Stimulated activated effector memory CD8-positive, alpha-beta T cell treated with anti-CD3 and anti-CD28 coated beads, Interleukin-12 subunit alpha, Interleukin-12 subunit beta, amount 100 ng/mL, for 72 hours (primary cell): ENCODE results near the gene ZC2HC1B.

Source experiments
- ATAC-seq: fragments of 150-1000 bp; cut with Tn5 transposase; 2 replicates; pipeline ENCODE4 v1.10.0; 2021
- DNase-seq, 2 donors: peaks; one replicate each; pipeline ENCODE4 v3.0.0; 2021 to 2022; ENCODE audit warnings: low spot score in 2 of 2
- H3K27ac Mint-ChIP-seq: one replicate; pipeline ENCODE4 v1.8.0; 2022; ENCODE audit warnings: mild to moderate bottlenecking, mixed read lengths
- H3K36me3 Mint-ChIP-seq: one replicate; pipeline ENCODE4 v1.8.0; 2022; ENCODE audit warnings: mild to moderate bottlenecking, mixed read lengths
- H3K4me1 Mint-ChIP-seq: one replicate; pipeline ENCODE4 v1.8.0; 2022; ENCODE audit warnings: mixed read lengths
- H3K4me3 Mint-ChIP-seq: one replicate; pipeline ENCODE4 v1.8.0; 2022; ENCODE audit warnings: mild to moderate bottlenecking, mixed read lengths
- H3K9me3 Mint-ChIP-seq: one replicate; pipeline ENCODE4 v1.8.0; 2022; ENCODE audit warnings: mixed read lengths

ZC2HC1B gene

DNA sequence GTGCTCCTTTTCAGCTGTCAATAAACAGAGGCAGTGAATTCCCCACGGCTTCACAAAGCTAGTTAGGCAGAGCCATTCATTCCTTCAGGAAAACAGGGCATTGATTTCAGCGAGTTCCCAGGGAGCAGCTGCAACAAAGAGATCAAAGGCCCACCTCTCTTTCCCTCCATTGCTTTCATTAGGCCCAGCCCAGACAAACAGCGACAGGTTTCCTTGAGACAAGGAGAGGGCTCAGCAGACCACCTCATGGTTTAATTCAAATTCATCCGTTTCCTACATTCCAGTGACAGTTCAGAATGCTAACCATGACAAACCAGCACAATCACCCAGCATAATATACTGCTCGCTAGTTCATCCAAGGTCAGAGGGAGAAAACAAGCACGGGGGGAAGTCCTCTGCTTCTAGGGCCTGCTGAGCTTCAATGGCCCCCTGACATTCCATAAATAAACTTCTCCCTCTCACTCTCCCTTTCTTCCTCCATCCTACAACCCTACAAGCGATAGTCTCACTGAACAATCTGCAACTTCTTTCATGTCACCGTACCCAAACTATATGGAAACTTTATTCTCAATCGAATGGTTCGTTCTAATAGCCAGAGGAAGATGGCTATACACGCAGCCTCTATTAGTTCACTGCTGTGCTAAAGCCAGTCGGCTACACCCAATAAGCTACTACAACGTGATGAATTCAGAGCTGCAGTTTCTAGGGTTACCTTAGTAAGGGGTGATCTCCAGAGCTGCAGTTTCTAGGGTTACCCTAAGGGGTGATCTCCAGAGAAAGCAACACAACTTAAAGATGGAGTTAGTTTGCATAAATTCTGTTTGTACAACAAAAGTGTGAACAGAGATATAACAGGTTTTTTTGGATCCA is 109.1 kb downstream of the ZC2HC1B start:
- DNase-seq (no peak), ATAC-seq (no peak)
- no peaks in the 10 kb centered on the region for H3K4me1 Mint-ChIP-seq
- no peaks in the 10 kb centered on the region for H3K36me3 Mint-ChIP-seq
- H3K4me3 Mint-ChIP-seq, result no peak overlapping the region
- H3K27ac Mint-ChIP-seq, result no peak overlapping the region
- no peaks in the 10 kb centered on the region for H3K9me3 Mint-ChIP-seq

DNA sequence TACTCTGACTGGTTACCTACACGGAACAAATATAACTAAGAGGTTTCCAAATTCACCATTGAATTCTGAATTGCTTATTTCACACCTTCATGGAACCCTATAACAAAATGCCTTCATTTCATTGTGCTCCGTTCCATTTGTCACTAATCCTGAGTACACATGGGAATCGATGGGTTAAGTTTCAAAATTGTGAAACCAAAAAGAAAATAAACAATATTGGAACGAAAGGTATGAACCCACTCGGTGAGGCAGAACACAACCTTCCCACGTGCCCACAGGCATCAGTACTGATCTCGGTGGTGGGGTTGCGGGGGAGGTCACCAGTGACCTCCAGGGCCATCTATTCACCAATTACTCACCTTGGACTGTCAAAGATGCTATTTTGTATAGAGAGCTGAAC is 109.8 kb downstream of the ZC2HC1B start:
- DNase-seq (no peak), ATAC-seq (no peak)
- no peaks in the 10 kb centered on the region for H3K4me1 Mint-ChIP-seq
- no peaks in the 10 kb centered on the region for H3K36me3 Mint-ChIP-seq
- H3K27ac Mint-ChIP-seq, result no peak overlapping the region
- H3K9me3 Mint-ChIP-seq, result no peaks in the 10 kb centered on the region
- no peak overlapping the region for H3K4me3 Mint-ChIP-seq

DNA sequence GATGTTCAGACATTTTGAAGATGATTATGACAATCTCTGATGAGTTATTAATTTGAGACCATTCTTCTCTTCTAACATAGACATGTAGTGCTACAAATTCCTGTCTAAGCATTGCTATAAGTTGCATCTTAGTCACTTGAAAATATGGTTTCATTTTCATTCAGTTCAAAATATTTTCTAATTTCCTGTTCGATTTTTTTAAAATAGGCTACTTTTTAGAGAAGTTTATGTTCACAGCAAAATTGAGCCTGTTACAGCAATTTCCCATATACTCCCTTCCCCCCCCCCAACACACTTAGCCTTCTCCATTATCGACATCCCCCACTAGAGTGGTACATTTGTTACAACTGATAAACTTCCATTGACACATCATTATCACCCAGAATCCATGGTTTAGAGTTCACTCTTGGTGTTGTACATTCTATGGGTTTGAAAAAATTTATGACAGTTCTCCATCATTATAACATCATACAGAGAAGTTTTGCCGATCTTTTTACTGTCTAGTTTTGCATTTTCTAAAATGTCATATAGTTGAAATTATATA is 112.6 kb downstream of the ZC2HC1B start:
- no peak overlapping the region for H3K27ac Mint-ChIP-seq
- DNase-seq, result no peak
- H3K9me3 Mint-ChIP-seq, result no peaks in the 10 kb centered on the region
- H3K36me3 Mint-ChIP-seq, result no peaks in the 10 kb centered on the region
- no peaks in the 10 kb centered on the region for H3K4me1 Mint-ChIP-seq
- no peak for ATAC-seq
- no peak overlapping the region for H3K4me3 Mint-ChIP-seq

DNA sequence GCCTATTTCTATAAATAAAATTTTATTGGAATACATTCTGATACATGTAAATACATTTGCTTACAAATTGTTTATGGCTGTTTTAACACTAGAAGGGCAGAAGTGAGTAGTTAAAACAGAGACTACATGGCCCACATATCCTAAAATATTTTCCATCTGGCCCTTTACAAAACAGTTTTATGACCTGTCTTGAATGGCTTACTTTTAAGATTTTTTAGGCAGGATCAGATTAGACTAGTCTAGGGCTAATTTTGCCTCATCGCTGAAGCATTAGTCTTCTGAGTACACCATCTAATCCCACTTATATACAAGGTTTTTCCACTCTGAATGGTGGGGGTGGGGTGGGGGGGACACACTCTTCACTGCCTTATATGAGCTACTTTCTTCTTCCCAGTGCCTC is 116.6 kb downstream of the ZC2HC1B start:
- no peak overlapping the region for H3K27ac Mint-ChIP-seq
- no peaks in the 10 kb centered on the region for H3K9me3 Mint-ChIP-seq
- no peak for ATAC-seq
- H3K36me3 Mint-ChIP-seq, result no peaks in the 10 kb centered on the region
- H3K4me3 Mint-ChIP-seq, result no peak overlapping the region
- H3K4me1 Mint-ChIP-seq, result no peaks in the 10 kb centered on the region
- DNase-seq, result no peak

DNA sequence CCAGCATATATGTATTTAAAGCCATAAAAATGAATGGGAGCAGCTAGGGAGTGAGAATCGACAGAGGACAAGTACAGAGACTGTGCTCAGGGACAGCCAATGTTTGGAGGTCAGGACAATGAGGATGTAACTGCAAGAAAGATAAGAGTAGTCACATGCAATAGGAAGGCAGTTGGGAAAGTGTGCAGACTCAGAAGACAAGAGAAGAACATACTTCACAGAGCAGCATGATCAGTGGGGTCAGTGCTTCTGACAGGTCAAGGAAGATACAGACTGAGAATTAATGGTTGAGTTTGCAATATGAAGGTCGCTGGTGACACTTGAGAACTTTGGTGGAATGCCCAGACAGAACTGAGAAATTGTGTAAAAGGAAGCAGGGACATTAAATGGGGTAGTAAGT is 118.7 kb downstream of the ZC2HC1B start:
- Mint-ChIP-seq H3K27ac (no peak overlapping the region), H3K4me3 (no peak overlapping the region), H3K36me3 (no peaks in the 10 kb centered on the region), H3K4me1 (no peaks in the 10 kb centered on the region), H3K9me3 (no peaks in the 10 kb centered on the region)
- ATAC-seq (no peak), DNase-seq (no peak)

DNA sequence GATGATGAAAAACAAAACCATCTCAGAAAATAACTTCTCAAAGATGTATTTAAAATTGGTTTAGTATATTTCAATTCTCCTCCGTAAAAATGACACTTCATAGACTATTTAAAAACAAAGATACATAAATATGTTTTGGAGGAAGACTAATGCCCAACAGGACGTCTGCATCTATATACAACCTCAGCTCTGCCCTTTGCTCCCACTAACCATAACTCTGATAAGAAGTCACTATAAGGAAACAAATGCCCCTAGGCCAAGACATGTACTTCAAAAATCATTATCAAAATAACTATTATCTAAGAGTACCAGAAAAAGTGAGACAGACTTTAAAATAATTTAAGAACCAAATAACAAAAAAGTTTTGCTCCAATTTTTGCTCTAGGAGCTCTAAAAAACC is 120.4 kb downstream of the ZC2HC1B start:
- H3K9me3 Mint-ChIP-seq, result no peaks in the 10 kb centered on the region
- ATAC-seq (no peak), DNase-seq (no peak)
- no peaks in the 10 kb centered on the region for H3K36me3 Mint-ChIP-seq
- H3K27ac Mint-ChIP-seq, result no peak overlapping the region
- H3K4me3 Mint-ChIP-seq, result no peak overlapping the region
- no peaks in the 10 kb centered on the region for H3K4me1 Mint-ChIP-seq

DNA sequence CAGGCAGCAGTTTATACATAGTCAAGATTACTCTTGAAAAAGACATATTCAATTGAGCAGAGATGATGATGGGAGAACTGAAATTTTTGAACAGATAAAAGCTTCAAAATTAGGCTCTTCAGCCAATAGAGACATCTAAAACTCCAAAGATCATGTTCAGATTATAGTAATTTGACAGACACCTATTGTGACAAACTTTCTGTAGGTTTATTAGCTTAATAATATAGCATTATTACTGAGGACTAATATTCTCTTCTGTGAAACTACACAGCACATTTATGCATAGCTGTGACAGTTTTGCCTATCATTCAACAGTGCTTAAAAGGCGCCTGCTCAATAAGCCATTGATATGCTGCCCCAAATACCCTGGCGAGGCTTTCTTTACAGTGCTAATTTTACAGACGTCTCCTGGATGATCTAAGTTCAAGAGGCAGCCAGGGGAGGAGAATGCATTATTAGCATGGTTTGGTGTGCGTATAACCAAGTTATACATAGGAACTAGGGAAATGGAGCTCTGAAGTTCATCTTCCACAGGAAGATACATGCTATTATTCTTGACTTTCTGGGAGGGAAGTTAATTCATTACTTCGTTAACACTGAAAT is 122.3 kb downstream of the ZC2HC1B start:
- Mint-ChIP-seq H3K27ac (no peak overlapping the region), H3K4me1 (no peaks in the 10 kb centered on the region), H3K4me3 (no peak overlapping the region), H3K9me3 (no peaks in the 10 kb centered on the region), H3K36me3 (no peaks in the 10 kb centered on the region)
- ATAC-seq, result no peak
- DNase-seq, result no peak
